LoVo (cell line): Measurements from ENCODE around the gene S1PR3.

Experiments used
- DNase-seq: peaks from one replicate; pipeline ENCODE4 v3.0.0-alpha.2; 2016; ENCODE audit warnings: low spot score

The S1PR3 gene

DNA sequence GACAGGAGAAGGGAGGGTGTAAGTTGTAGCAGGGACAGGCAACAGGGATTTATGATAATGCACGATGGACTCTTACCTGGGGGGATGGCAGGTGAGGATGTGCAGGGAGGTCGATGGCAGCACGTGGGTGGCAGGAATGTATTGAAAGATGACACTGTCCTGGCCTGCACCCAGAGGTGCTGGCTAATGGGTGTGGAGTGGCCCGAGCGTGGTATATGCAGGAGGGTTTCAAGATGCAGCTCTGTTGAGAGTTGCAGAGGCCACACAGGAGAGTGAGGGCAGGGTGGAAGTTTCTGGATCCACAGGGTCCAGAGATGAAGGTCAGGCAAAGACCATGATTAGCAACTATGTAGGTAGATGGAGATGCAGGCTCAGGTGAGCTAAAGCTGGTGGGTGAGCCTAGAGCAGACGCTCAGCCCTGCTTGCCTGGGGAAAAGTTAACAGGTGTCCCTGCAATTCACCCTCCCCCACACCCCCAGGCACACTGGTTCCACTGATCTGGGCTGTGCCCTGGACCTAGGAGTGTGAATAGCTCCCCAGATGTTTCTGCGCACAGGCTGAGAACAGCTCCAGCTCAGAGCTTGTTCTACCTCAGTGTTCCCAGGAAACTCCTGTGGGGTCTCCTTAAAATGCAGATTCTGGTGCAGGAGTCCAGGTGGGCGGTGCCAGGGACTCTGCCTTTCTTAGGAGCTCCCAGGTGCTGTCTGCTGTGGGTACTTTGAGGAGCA lies 21.5 kb upstream of the S1PR3 start:
- no peak for DNase-seq

DNA sequence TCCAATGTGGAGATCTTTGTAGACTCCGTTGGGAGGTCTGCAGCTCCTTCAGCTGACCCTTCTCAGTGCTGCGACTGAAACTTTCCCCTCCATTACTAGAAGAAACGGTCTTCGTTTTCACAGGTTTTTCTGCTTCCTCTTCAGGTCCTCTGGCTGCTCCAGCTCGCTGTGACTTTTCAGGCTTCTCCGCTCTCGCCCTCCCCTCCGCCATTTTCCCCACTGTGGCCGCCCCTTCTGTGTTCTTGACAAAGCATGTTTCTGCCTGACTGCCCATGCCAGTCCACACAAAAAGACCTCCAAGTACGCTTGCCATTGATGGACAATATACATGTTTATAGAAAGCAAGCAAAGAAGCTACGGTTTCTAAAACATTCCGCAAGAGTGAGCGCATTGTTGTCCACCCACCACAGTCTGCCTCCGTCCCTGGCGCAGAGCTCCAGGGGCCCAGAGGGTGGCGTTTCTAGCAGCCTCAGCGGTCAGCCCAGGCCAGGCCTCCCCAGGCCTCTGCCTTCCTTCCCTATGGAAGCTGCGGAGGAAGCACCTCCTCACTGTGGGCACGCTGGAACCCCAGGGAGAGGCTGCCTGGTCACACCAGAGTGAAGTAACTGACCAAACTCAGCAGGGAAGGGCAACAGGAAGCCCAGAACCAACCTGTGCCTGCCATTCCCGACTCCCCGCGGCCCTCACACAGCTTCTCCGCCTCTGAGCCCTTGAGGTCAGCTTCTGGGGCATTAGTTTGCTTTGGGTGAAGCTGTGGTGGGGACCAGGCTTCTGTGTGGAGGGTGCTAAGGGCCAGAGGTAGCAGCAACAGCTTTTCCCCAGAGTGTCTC lies 19.9 kb upstream of the S1PR3 start:
- DNase-seq, result no peak

DNA sequence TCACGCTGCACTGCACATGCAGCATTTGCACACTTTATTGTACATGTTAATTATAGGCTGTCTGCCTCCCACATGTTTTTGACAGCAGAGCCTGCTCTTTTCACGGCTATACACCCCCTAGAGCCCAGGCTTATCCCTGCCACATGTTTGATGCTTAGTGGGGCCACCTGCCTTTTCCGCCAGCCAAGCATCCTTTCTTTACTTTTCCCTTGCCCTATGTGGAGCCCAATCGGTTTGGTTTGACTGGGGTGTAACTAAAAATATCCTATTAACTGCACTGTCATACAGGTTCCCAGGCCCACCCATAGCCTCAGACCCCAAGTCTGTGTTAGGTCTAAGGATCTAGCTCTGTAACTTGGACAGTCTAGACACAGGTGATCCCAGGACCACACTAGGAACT lies 18.9 kb upstream of the S1PR3 start:
- no peak for DNase-seq

DNA sequence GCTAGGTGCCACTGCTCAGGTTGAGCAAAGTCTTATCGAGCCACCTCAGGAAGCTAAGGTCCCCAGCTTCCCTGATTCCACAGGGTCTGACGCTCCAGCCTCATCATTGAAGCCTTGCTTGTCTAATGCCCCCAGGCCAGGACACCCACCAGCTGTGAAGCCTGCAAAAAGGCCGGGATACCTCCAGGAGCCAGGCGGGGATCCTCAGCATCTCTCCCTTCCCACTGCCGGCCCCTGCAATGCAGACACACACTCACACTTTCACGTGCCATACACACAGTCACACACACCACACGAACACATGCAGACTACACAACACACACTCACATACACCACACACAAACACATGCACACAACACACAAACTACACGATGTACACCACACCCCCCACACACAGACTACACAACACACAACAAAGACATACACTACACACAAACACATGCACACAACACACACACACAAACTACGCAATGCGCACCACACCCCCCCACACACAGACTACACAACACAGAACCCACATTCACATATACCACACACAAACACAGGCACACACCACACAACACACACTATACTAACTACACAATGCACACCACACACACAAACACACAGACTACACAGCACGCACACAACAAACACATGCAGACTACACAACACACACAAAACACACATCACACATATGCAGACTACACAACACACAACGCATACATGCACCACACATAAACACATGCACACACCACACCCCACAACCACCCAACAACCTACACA lies 17.8 kb upstream of the S1PR3 start:
- no peak for DNase-seq

DNA sequence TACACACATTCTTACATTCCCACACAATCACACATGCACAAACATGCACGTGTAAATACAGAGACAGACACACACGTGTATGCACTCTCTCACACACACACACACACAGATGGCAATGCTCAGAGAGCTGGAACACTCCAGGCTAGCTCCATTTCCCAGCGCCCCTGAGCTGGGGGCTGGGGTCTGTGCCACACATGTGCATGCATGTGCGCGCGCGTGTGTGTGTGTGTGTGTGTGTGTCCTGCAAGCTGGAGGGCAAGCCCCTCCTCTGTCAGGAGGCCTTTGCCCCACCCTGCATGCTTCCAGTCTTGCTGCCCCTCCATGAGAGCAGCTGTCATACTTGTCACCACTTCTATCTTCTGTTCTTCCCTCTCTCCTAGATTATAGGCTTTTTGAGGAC lies 16.6 kb upstream of the S1PR3 start:
- no peak for DNase-seq

DNA sequence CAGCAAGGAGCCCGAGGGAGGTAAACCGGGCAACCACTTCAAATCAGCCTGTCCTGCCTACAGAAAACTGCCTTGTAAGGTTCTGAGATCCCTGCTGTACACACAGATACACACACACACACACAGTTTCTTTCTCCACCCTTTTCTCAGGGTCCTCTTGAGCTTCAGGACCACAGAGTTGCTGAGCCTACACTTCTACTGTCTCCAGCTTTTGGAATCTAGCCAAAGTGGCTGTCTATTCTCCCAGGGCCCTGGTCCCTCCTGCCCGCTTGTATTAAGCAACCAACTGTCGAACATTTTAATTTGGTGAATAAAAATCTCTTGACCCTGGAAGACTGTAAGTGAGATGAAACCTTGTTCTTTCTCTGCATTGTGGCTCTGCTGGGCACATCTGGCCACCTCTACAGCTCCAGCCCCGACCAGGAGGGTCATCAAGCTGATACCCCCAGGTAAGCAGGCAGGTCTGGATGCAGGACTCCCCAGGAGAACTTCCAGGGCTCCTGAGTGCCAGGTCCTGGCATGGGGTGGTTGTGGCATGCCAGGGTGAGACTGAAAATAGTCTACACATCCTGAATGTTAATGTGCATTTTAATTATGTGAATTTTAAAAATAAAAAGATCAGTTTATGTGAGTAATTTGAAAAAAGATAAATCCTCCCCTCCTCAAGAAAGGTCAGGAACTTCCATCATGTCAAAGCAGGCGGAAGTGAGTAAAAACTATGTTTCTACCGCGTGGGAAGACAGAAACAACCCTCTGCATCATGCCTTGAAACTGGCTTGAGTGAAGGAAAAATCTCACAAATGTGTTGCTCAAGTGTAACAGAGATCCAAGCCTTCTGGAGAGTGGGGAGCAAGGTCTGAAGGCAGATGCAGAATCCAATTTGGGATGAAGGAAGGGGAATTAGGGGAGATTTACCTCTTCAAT lies 15.0 kb upstream of the S1PR3 start:
- no peak for DNase-seq

DNA sequence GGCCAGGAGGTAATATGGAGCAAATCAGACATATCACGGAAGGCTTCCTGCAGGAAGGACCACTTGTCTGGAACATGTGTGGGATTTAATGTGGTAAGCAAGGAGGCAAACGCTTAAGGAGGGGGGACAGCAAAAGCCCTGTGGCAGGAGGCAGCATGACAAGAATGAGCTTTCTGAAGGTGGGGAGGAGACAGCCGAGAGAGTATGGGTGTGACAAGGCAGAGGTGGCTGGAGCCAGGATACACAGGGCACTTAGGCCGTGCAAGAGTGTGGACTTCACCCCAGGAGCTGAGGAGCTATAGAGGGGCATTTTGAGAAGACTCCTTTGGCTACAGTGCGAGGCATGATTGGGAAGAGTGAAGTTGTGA lies 14.4 kb upstream of the S1PR3 start:
- DNase-seq, result no peak

DNA sequence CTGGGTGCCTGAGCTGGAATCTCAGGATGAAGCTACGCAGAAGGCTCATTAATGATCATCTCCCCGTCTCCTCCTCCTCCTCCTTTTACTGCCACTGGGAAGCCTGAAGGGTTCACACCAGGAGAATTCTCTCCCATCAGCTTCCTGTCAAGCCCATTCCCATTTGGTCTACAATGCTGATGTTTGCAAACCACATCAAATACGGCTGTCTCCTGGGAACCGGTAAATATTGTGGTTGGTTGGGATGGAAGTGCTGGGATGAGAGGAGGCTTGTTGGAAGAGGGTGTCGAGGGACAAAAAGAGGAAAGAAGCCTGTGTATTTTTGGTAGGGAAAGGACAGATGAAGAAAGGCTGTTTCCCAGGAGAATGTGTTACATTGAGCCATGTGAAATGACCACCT lies 13.2 kb upstream of the S1PR3 start:
- DNase-seq, result no peak

DNA sequence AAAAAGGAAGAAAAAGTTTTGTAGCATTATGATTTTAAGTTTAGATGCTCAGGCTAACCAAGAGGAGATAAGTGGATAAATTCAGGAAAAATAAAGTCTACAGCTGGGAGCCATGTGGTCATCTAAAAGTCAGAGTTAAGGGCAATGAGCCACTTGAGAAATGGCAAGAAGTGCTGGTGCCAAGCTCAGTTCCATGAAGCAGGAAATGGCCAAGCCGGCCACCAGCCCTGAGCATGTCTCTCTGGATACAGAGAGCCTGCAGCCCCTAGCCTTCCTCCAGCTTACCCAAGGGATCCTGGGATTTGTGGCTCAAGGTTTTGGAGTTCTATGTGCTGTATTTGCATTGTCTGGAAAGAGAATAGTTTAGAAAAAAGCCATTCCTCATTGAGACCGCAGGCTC lies 12.2 kb upstream of the S1PR3 start:
- no peak for DNase-seq

DNA sequence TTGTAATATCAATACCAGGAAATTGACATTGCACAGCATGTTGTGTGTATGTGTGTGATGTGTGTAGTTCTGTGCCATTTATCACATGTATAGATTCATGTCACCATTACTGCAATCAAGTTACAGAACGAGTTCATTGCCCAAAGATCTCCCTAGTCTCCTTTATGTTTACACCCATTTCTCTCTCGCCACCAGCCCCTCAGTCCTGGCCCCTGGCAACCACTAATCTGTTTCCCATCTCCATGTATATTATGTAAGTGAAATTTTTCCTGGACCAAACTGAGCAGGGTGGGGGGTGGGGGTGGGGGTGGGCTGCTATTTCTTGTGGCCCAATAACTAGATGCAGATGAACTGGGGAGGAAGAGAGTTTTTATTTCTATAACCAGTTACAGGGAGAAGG lies 11.5 kb upstream of the S1PR3 start:
- no peak for DNase-seq

DNA sequence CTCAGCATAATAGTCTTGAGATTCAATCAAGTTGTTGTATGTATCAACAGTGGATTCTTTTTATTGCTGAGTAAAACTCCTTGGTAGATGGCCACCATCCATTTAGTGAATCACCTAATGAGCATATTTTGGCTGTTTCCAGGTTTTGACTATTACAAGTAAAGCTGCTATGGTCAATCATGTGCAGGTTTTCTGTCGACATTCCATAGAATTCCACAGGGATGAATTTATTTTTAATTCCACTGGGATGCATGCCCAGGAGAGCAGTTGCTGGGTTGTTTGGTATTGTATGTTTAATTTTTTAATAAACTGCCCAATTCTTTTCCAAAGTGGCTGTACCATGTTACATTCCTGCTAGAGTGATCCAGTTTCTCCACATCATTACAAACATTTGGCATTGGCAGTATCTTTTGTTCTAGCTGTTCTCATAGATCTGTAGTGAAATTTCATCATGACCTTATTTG lies 10.5 kb upstream of the S1PR3 start:
- DNase-seq, result no peak

DNA sequence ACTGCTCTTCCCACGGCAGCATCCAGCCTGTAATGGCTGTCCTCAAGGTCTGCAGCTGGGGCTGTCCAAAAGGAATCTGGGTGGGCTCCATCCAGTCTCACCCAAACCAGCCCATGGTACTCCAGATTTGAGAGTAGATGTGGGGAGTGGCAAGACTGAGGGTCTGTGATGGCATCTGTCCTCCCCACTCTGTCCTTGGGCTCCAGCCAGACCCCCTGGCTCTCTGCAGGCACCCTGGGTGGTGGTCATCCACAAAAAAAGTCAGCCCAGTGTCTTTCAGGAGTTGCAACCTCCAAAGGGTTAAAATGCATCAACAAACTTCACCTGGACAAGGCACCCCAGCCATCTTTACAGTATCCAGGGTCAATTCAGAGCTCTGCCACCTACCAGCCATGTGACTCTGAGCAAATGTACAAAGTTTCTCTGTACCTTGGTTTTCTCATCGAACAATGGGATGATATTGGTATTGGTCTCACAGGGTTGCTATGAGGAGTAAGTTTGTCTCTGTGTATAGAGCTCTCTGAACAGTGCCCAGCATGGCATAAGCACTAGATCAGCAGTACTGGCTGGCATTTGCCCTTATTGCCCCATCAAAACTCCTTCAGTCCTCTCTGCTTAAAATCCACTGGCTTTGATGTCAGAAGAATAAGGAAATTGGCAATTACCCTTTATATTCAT lies 7.3 kb upstream of the S1PR3 start:
- DNase-seq, result no peak

DNA sequence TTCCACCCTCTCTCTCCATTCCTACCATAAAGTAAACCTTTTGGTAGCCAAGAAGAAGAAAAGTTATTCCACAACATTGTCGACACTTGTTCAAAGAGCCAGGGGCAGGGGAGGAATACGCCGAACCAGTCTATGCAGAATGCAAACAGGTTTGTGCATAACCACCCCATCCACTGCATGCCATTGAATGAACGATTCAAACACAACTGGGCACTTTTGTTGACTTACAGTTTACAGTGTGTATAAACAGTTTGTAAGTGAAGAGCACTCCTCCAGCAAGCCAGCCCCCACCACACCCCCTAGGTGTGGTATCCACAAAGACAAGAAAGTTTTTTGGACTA lies 6.8 kb upstream of the S1PR3 start:
- DNase-seq, result no peak

DNA sequence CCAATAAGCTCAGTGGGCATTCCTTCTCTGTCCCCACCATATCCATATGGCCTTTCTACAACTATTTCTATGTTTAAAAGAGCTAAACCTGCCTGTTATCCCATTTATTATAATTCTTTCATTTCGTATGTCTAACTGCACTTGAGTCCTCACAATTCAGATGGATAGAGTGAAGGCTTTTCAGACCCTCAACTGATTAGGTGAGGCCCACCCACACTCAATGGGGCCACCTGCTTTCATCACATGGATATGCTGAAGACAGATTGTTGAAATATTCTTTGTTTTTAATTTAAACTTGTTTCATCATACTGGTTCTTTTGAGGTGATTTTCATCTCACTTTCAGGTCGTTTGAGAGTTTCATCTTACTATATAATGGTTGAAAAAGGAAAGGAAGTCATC lies 5.7 kb upstream of the S1PR3 start:
- DNase-seq, result no peak

DNA sequence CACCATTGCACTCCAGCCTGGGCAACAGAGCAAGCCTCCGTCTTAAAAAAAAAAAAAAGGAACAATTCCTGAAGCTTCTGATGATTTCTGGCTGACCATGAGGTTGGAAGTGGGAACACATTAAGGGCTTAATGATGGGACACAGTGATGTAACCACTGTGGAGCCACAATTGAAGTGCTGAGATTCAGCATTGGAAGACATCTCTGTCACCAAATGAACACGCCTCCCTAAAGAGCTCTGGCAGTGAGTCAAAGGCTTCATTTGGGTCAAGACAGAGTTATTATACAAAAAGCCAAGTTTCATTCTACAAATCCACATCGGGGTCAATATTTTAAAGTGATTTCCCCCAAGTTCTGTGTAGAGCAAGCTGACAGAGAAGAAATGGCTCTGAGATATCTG lies 4.5 kb upstream of the S1PR3 start:
- no peak for DNase-seq

DNA sequence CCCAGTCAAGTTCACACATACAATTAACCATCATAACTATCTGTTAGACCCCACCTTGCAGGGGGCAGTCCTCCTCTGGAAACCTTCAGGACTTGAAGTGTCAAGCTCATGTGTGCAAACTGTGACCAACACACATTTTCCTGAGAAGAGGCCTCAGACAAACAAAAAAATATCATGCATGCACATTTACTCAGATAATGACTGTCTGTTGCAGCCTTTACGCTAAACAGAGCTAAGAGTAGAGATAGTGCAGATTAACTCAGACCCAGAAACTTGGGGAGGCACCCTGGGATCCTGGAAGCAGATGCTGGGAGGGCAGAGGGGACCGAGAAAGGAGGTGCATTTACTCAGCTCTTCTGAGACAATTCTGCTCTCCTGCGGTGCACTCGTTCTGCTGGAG lies 3.6 kb upstream of the S1PR3 start:
- DNase-seq, result no peak

DNA sequence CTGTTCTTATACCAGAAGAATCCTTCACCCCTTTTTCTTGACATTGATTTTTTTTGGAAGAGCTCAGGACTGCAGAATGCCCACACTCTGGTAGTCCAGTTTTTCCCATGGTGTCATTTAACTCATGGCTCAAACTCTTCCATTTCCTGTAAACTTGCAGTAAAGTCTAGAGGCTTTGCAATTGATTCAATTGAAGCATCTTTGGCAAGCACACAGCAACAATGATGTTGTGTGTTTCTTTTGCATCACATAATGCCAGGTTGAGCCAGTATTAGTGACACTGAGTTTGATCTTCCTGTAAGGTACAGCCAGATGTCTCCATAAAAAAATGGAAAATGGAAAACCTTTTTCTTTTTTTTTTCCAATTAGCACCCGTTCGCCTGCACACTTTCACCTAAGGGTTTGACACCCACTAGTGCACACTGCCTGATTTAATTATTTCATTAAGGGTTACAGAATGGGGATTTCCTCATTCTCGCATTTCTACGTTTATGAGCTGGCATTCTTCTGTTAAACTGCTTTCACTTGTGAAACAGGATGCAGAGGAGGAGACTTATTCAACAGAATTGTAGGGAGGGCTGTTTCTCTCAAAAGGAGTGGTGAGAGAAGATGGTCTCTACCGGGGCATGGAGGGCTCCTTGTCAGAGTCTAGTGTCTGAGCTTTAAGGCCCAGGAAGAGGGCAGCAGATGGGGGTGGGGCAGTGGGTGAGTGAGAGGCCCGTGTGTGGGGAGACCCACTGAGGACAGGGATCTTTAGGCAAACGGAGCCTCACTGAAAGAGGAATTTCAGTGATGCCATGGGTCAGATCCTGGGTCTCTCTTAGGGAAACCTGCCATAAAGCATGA lies 2.2 kb upstream of the S1PR3 start:
- no peak for DNase-seq

DNA sequence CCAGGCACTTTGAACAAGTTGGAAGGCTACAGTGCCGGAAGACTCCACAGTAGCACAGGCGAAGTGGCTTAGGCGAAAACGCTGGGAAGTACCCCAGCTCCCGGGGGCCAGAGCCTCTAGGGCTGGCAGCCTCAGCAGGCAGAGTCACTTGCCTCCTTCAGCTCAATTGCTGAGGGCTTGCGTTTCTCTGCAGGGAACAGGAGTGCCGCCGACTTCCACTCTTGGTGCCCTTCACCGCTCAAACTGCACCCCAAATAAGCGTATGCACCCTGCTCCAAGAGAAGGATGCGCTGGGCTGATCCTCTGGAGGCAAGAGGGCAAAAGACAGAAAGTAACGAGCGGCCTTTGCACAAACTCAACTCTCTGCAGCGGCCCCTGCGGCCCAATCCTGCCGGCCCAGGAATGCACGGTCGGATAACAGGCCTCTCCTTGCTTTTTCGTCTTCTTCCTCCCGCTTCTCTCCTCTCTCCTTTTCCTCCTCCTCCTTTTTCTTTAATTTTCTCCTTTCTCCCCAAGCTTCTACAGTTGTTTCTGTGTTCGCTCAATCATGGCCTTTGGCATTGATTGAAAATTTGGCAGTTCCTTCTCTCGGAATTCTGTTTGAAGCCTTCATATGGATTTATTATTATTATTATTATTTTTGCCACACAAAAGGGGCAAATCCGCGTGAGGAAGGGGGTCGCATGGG lies 1.1 kb upstream of the S1PR3 start:
- no peak for DNase-seq

DNA sequence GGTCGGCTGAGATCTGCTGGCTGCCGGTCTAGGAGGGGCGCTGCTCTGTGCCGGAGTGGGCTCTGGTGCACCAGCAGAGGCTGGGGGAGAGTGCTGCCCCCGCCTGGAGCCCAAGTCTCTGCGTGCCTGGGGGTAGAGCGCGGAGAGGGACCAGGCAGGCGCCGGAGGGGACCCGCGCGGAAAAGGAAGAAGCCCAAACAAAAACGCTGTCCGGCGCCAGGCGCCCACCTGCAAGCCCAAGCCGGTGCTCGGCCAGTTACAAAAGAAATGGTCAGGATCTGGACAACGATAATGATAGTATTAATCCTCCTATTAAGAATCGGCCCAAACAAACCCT lies 571 bp upstream of the S1PR3 start:
- DNase-seq, result no peak

DNA sequence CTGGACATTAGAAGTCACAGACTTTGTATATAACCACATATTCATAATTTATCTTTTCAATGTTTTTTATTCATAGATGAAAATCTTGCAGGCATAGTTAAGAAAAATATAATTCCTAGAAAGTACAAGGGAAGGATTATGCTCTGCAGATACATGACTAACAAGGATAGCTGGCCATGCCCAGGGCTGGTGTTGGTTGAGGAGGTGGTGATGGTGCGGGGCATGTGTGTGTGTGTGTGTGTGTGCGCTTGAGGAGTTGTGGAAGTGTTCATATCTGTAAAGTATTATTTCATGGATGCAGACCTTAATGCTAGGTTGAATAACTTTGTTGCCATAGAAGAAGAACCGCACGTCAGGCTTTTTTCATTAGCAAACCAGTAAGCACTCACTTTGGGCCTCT lies 1.3 kb downstream of the S1PR3 start:
- DNase-seq, result no peak
